ENCODE measurements around the gene MMP10. TPM values are rescaled to one million over a fixed set of nuclear protein-coding genes. Genes with fewer than 3 reads are reported as not detected.

Gene MMP10
- polyA plus RNA-seq, 3 donors, result not detected

GRCh38 chr11:102773386-102773785 is 7.0 kb downstream of the MMP10 start:
- Histone ChIP-seq H3K27me3 (ENCODE audit: control insufficient read depth in 2 of 2, insufficient read depth in 2 of 2, low read length in 2 of 2) (peaks cover 0 to 8% of the 10 kb centered on the region in 2 donors), H3K27ac (ENCODE audit: low read depth in 1 of 2, low read length in 2 of 2) (no peak overlapping the region), H3K79me2 (ENCODE audit: insufficient read depth, low read length) (no peaks in the 10 kb centered on the region), H3K4me3 (replicated peaks in 1 of 3; ENCODE audit: low read depth in 2 of 3, low read length in 3 of 3) (no peak overlapping the region), H3K9me3 (replicated peaks in 1 of 2; ENCODE audit: control insufficient read depth in 1 of 2, insufficient read depth in 1 of 2, low read length in 2 of 2) (no peaks in the 10 kb centered on the region), H2AFZ (ENCODE audit: insufficient read depth, low read depth, low read length, poor library complexity, severe bottlenecking) (no peak overlapping the region), H3K9ac (ENCODE audit: insufficient read depth, low read length, poor library complexity, severe bottlenecking) (no peak overlapping the region), H3K4me1 (ENCODE audit: control insufficient read depth in 1 of 2, insufficient read depth in 2 of 2, low read length in 2 of 2) (no peaks in the 10 kb centered on the region), H3K4me2 (replicated peaks; ENCODE audit: extremely low read depth, low read length, poor library complexity, severe bottlenecking) (no peak overlapping the region), H3K36me3 (replicated peaks in 1 of 2; ENCODE audit: control insufficient read depth in 1 of 2, insufficient read depth in 2 of 2, low read length in 2 of 2) (no peaks in the 10 kb centered on the region), H4K20me1 (ENCODE audit: insufficient read depth, low read length) (no peaks in the 10 kb centered on the region)
- Mint-ChIP-seq H3K27ac (no peak overlapping the region), H3K9me3 (no peaks in the 10 kb centered on the region), H3K36me3 (no peaks in the 10 kb centered on the region), H3K4me3 (no peak overlapping the region), H3K27me3 (ENCODE audit: low read depth in 3 of 3) (peaks cover 8 to 19% (median 18%) of the 10 kb centered on the region in 3 donors), H3K4me1 (no peaks in the 10 kb centered on the region)
- no peak for TF ChIP-seq CTCF (IDR thresholded peaks at IDR 0.05)
- WGBS (ENCODE audit: insufficient coverage), result 94% methylated on average over 4 of the region's 4 CpGs
- no peak for DNase-seq
- intact Hi-C loops (cut with micrococcal nuclease), result no loop called here

GRCh38 chr11:102771351-102771750 is 9.1 kb downstream of the MMP10 start:
- H2AFZ ChIP-seq (ENCODE audit: insufficient read depth, low read depth, low read length, poor library complexity, severe bottlenecking), result no peak overlapping the region
- Mint-ChIP-seq H3K27ac (no peak overlapping the region), H3K27me3 (ENCODE audit: low read depth in 3 of 3) (peaks cover 8 to 25% (median 22%) of the 10 kb centered on the region in 3 donors), H3K36me3 (no peaks in the 10 kb centered on the region), H3K4me1 (no peaks in the 10 kb centered on the region), H3K9me3 (peaks cover 0 to 5% (median 2%) of the 10 kb centered on the region in 7 donors), H3K4me3 (no peak overlapping the region)
- no peak overlapping the region for H3K4me3 ChIP-seq (replicated peaks in 1 of 3; ENCODE audit: low read depth in 2 of 3, low read length in 3 of 3)
- no peak overlapping the region for H3K9ac ChIP-seq (ENCODE audit: insufficient read depth, low read length, poor library complexity, severe bottlenecking)
- peaks cover 2 to 11% of the 10 kb centered on the region in 2 donors for H3K27me3 ChIP-seq (ENCODE audit: control insufficient read depth in 2 of 2, insufficient read depth in 2 of 2, low read length in 2 of 2)
- no peaks in the 10 kb centered on the region for H4K20me1 ChIP-seq (ENCODE audit: insufficient read depth, low read length)
- H3K79me2 ChIP-seq (ENCODE audit: insufficient read depth, low read length), result no peaks in the 10 kb centered on the region
- intact Hi-C loops (cut with micrococcal nuclease), result no loop called here
- H3K9me3 ChIP-seq (replicated peaks in 1 of 2; ENCODE audit: control insufficient read depth in 1 of 2, insufficient read depth in 1 of 2, low read length in 2 of 2), result no peaks in the 10 kb centered on the region
- H3K27ac ChIP-seq (ENCODE audit: low read depth in 1 of 2, low read length in 2 of 2), result no peak overlapping the region
- H3K4me1 ChIP-seq (ENCODE audit: control insufficient read depth in 1 of 2, insufficient read depth in 2 of 2, low read length in 2 of 2), result no peaks in the 10 kb centered on the region
- no CpG with 5 or more reads among the region's 1 CpG for WGBS (ENCODE audit: insufficient coverage)
- no peak for TF ChIP-seq CTCF (IDR thresholded peaks at IDR 0.05)
- no peak overlapping the region for H3K4me2 ChIP-seq (replicated peaks; ENCODE audit: extremely low read depth, low read length, poor library complexity, severe bottlenecking)
- no peak for DNase-seq
- no peaks in the 10 kb centered on the region for H3K36me3 ChIP-seq (replicated peaks in 1 of 2; ENCODE audit: control insufficient read depth in 1 of 2, insufficient read depth in 2 of 2, low read length in 2 of 2)

Data from CD14-positive monocyte (primary cell).